SH-SY5Y (cell line): Measurements from ENCODE around the gene CHN1.

Source experiments
- GATA2 ChIP-seq: IDR thresholded peaks from 2 replicates; pipeline ENCODE4 v1.6.1; 2011; ENCODE audit warnings: mild to moderate bottlenecking, low read depth, low read length
- GATA3 ChIP-seq: IDR thresholded peaks from 2 replicates; pipeline ENCODE4 v1.6.1; 2011; ENCODE audit warnings: low read depth, mild to moderate bottlenecking, low read length, moderate library complexity

DNA sequence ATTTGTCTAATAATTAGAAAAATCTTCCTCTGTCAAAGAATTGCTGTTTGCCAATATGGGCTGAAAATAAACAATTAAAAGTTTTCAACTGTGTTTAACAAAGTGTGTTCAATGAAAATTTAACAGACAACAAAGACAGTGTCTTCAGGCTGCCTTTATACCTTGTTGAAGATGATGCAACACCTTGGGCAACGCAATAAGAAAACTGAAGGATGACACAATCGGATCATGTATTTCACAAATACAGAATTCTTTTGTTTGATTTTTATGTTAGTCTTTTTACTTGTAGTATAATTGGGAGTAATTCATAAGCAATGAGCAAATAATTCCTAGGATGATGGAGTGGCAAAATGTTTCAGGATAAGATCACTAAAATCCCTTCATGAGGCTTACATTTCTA, 27.8 kb downstream of the CHN1 start:
- no peak for TF ChIP-seq GATA3
- TF ChIP-seq GATA2: no peak
